ENCODE measurements around the gene SH3GL1.

GRCh38 chr19:4329858-4330257, 70.5 kb downstream of the SH3GL1 start:
- TF ChIP-seq CTCF (IDR thresholded peaks at IDR 0.05 in 2 of 3, conservative IDR thresholded peaks at IDR 0.05 in 1 of 3; ENCODE audit: control insufficient read depth in 2 of 3, extremely low read depth in 1 of 3, insufficient read depth in 1 of 3, low read depth in 3 of 3, low read length in 3 of 3) = no peak
- TF ChIP-seq TCF7 (IDR thresholded peaks at IDR 0.05; ENCODE audit: borderline replicate concordance) = no peak
- TF ChIP-seq KLF5 (IDR thresholded peaks at IDR 0.05; ENCODE audit: partially characterized antibody) = no peak
- no peak for TF ChIP-seq CHD2 (IDR thresholded peaks at IDR 0.05; ENCODE audit: borderline replicate concordance, low read depth, low read length)
- no peak for TF ChIP-seq JUNB (IDR thresholded peaks at IDR 0.05)
- TF ChIP-seq POLR2AphosphoS5 (IDR thresholded peaks at IDR 0.05; ENCODE audit: low read length) = no peak
- no peak for TF ChIP-seq SRF (IDR thresholded peaks at IDR 0.05; ENCODE audit: low read depth in 2 of 2, low read length in 2 of 2)
- no peak for TF ChIP-seq ZNF274 (IDR thresholded peaks at IDR 0.05; ENCODE audit: insufficient read depth, insufficient read length)
- no peak for TF ChIP-seq JUND (IDR thresholded peaks at IDR 0.05; ENCODE audit: low read depth, low read length)
- no peak for TF ChIP-seq REST (IDR thresholded peaks at IDR 0.05; ENCODE audit: low read depth, low read length)
